Inflammatory macrophage treated with lipopolysaccharide for 4 hours (primary cell): ENCODE data around the gene CIAO3.

Experiments used
- DNase-seq: peaks from one replicate; pipeline ENCODE4 v3.0.0-alpha.2; 2020

The CIAO3 gene

GRCh38 chr16:734208-734980, 6.4 kb downstream of the CIAO3 start:
- no peak for DNase-seq

- DNase-seq, result no peak
Observed at GRCh38 chr16:733382-734207, 7.2 kb downstream of the CIAO3 start.

GRCh38 chr16:732936-733335, 7.9 kb downstream of the CIAO3 start:
- no peak for DNase-seq

GRCh38 chr16:732332-732731, 8.5 kb downstream of the CIAO3 start:
- no peak for DNase-seq

GRCh38 chr16:730666-731509, 9.9 kb downstream of the CIAO3 start:
- no peak for DNase-seq

GRCh38 chr16:729768-730665, 10.8 kb downstream of the CIAO3 start:
- no peak for DNase-seq

GRCh38 chr16:728890-729744, 11.7 kb downstream of the CIAO3 start:
- no peak for DNase-seq

GRCh38 chr16:728131-728889, 12.5 kb downstream of the CIAO3 start:
- peak; percentile 50 for DNase-seq

GRCh38 chr16:727291-727977, 13.4 kb downstream of the CIAO3 start:
- DNase-seq, result no peak

GRCh38 chr16:726438-727290, 14.1 kb downstream of the CIAO3 start, which contains the start of the genes CCDC78 and HAGHL:
TSS of gene CCDC78 (minus strand) at chr16:726443. CDS start at chr16:726367, 76 bp downstream.
TSS of gene HAGHL (plus strand) at chr16:727106. CDS start at chr16:727510, 404 bp downstream.
- peak; percentile 19 for DNase-seq

GRCh38 chr16:726188-726437, 14.7 kb downstream of the CIAO3 start:
- DNase-seq, result no peak

- no peak for DNase-seq
Observed at GRCh38 chr16:725463-726187, 15.2 kb downstream of the CIAO3 start.

GRCh38 chr16:725041-725376, 15.8 kb downstream of the CIAO3 start:
- DNase-seq, result no peak

- DNase-seq, result no peak
Observed at GRCh38 chr16:724188-725040, 16.4 kb downstream of the CIAO3 start.

GRCh38 chr16:723695-724094, 17.1 kb downstream of the CIAO3 start:
- no peak for DNase-seq

- no peak for DNase-seq
Observed at GRCh38 chr16:722835-723633, 17.8 kb downstream of the CIAO3 start.
